K562 (cell line): ENCODE data around the gene MALRD1. TPM values are rescaled to one million over a fixed set of nuclear protein-coding genes. Genes with fewer than 3 reads are reported as not detected.

Source experiments
- ATAC-seq: fragments of 200-7000 bp; cut with Tn5 transposase; 3 replicates; pipeline ENCODE4 v1.9.1; 2020; ENCODE audit warnings: moderate library complexity
- BruUV-seq: library from RNA; stranded (reverse); fragments of 400-500 nt; replicated peaks from 2 replicates; lab custom pipeline; 2021; lab: Mats Ljungman, UMichigan
- CTCF ChIA-PET: fragments of 300-600 bp; formaldehyde crosslinking; extraction: SDS; loops from one replicate; lab custom pipeline; 2021; ENCODE audit warnings: low intra/inter-chr PET ratio; lab: Yijun Ruan, JAX
- POLR2A ChIA-PET: fragments of 300-600, 350-650 bp; sonication (Branson Sonifier 250); formaldehyde crosslinking; extraction: SDS; loops from one replicate; lab custom pipeline; 2021; ENCODE audit warnings: antibody characterized with exemption, inconsistent platforms; lab: Yijun Ruan, JAX
- DNase-seq, 4 experiments: peaks; one replicate each; pipeline versions ENCODE4 v3.0.0 to v3.0.0-alpha.2; 2011 to 2018; ENCODE audit warnings: low spot score in 3 of 4, mixed read lengths in 3 of 4; ENCODE audit errors: extremely low read depth in 1 of 4
- FAIRE-seq: peaks from 2 replicates; lab custom pipeline; 2011; peaks lifted over from hg19 to GRCh38; lab: Jason Lieb, UNC
- H2AFZ ChIP-seq: 2 replicates; pipeline ENCODE4 v1.6.0; 2011; ENCODE audit warnings: low read depth, low read length, control low read depth, inconsistent platforms
- H3K27ac ChIP-seq: fragments of 200-600 bp; 3 replicates; pipeline ENCODE4 v1.8.0; 2011; ENCODE audit warnings: low read depth, mild to moderate bottlenecking, control low read depth, inconsistent platforms, low read length, moderate library complexity, mixed read lengths; ENCODE audit errors: extremely low read depth
- H3K27me3 ChIP-seq, 2 experiments: fragments of 300-600 bp in 1 of 2; 2 replicates in 1 of 2; 3 replicates in 1 of 2; pipeline versions ENCODE4 v1.6.0 to v1.8.0; 2011; ENCODE audit warnings: inconsistent platforms in 2 of 2, low read length in 2 of 2, mild to moderate bottlenecking in 1 of 2, mixed read lengths in 1 of 2, moderate library complexity in 1 of 2; ENCODE audit not compliant: control insufficient read depth in 2 of 2, insufficient read depth in 2 of 2
- H3K36me3 ChIP-seq: fragments of 300-600 bp; 3 replicates; pipeline ENCODE4 v1.8.0; 2011; ENCODE audit warnings: mild to moderate bottlenecking, low read length, inconsistent platforms; ENCODE audit not compliant: control insufficient read depth, insufficient read depth
- H3K4me1 ChIP-seq, 2 experiments: fragments of 200-600 bp in 1 of 2; replicated peaks in 1 of 2; 2 replicates in 1 of 2; 3 replicates in 1 of 2; pipeline versions ENCODE4 v1.5.1 to v1.8.0; 2011; ENCODE audit warnings: inconsistent platforms in 2 of 2, low read length in 2 of 2, mild to moderate bottlenecking in 1 of 2, mixed read lengths in 1 of 2, moderate library complexity in 1 of 2; ENCODE audit not compliant: control insufficient read depth in 2 of 2, insufficient read depth in 2 of 2
- H3K4me2 ChIP-seq: 2 replicates; pipeline ENCODE4 v1.6.1; 2011; ENCODE audit warnings: low read length, control low read depth, inconsistent platforms, mixed read lengths; ENCODE audit not compliant: insufficient read depth
- H3K4me3 ChIP-seq: fragments of 200-600 bp; sonication (generic), shearing (Covaris generic); 2 replicates; pipeline ENCODE4 v1.5.1; 2016; ENCODE audit warnings: control low read depth, inconsistent platforms
- H3K79me2 ChIP-seq: fragments of 200-600 bp; 3 replicates; pipeline ENCODE4 v1.8.0; 2011; ENCODE audit warnings: low read length, inconsistent platforms; ENCODE audit not compliant: control insufficient read depth, insufficient read depth
- H3K9ac ChIP-seq, 2 experiments: 2 replicates each; pipeline versions ENCODE4 v1.6.0 to v1.6.1; 2011; ENCODE audit warnings: low read depth in 2 of 2, low read length in 2 of 2, control low read depth in 1 of 2, inconsistent platforms in 1 of 2, mild to moderate bottlenecking in 1 of 2, mixed read lengths in 1 of 2; ENCODE audit not compliant: insufficient read depth in 1 of 2
- H3K9me1 ChIP-seq: one replicate; pipeline ENCODE4 v1.6.0; 2011; ENCODE audit warnings: inconsistent platforms, mild to moderate bottlenecking, low read length, moderate library complexity; ENCODE audit not compliant: control insufficient read depth, insufficient read depth
- H3K9me3 ChIP-seq: replicated peaks from 2 replicates; pipeline ENCODE4 v1.5.1; 2011; ENCODE audit warnings: low read depth, low read length, inconsistent platforms; ENCODE audit not compliant: control insufficient read depth, insufficient read depth
- H4K20me1 ChIP-seq: replicated peaks from 2 replicates; pipeline ENCODE4 v1.6.1; 2011; ENCODE audit warnings: low read length, inconsistent platforms, mixed read lengths; ENCODE audit not compliant: control insufficient read depth, insufficient read depth
- ARID4B ChIP-seq: sonication (generic); formaldehyde crosslinking; IDR thresholded peaks from 2 replicates; pipeline ENCODE4 v1.8.0; 2022; ENCODE audit warnings: mild to moderate bottlenecking, missing genetic modification reagents
- CGGBP1 ChIP-seq: fragments of 250-450 bp; sonication (Bioruptor Pico); IDR thresholded peaks from 2 replicates; pipeline ENCODE4 v1.9.0; 2021; ENCODE audit warnings: mild to moderate bottlenecking
- HLTF ChIP-seq: fragments of 450-650 bp; IDR thresholded peaks from 2 replicates; pipeline ENCODE4 v1.6.1; 2016
- KLF10 ChIP-seq: fragments of 250-450 bp; sonication (Bioruptor Pico); IDR thresholded peaks from 2 replicates; pipeline ENCODE4 v1.6.1; 2021; ENCODE audit warnings: matching md5 sums
- LARP7 ChIP-seq: fragments of 450-650 bp; IDR thresholded peaks from 2 replicates; pipeline ENCODE4 v1.6.1; 2016
- SNAPC5 ChIP-seq: fragments of 250-450 bp; sonication (Bioruptor Pico); IDR thresholded peaks from 2 replicates; pipeline ENCODE4 v1.8.0; 2021; ENCODE audit warnings: moderate library complexity, mild to moderate bottlenecking, inconsistent platforms
- SRSF3 ChIP-seq: fragments of 200-400 bp; formaldehyde crosslinking; IDR thresholded peaks from 2 replicates; pipeline ENCODE4 v1.6.1; 2016; ENCODE audit warnings: mild to moderate bottlenecking, low read length, moderate library complexity; ENCODE audit not compliant: insufficient read depth
- ZBTB9 ChIP-seq: fragments of 450-650 bp; formaldehyde crosslinking; IDR thresholded peaks from 2 replicates; pipeline ENCODE4 v1.4.0; 2020; ENCODE audit warnings: mild to moderate bottlenecking, moderate library complexity
- WGBS: fragments of 100-300 bp; shearing (Covaris generic); methylation state at CpG from one replicate; pipeline ENCODE4 v1.1.6; 2016; ENCODE audit warnings: low coverage, mixed read lengths; ENCODE audit not compliant: insufficient coverage; ENCODE audit errors: missing lambda C conversion rate; 5-methylcytosine and 5-hydroxymethylcytosine counted together
- in situ Hi-C: fragments of 300-500 bp; cut with MboI; formaldehyde crosslinking; loops from 4 replicates; pipeline ENCODE4 v1.15.0; 2018; ENCODE audit warnings: inconsistent platforms, mixed read lengths
- intact Hi-C: fragments of 100-400 bp; cut with micrococcal nuclease; formaldehyde crosslinking; loops from 2 replicates; pipeline ENCODE4 v1.14.2; 2022
- polyA plus RNA-seq, 8 experiments: library from polyadenylated mRNA; depleted of rRNA in 4 of 8; stranded (reverse) in 5 of 8; unstranded in 3 of 8; fragments of >200 nt; fragmentation: Nextera tagmentation in 2 of 8; fragmentation: Illumina TruSeq in 1 of 8; extraction: Ambion mirVana in 2 of 8; extraction: Trizol in 1 of 8; gene quantifications; 2 replicates each; pipeline versions ENCODE4 v1.2.1 to v1.2.3, GENCODE V29; 2011 to 2014; ENCODE audit warnings: inconsistent platforms in 1 of 8, missing spikeins in 1 of 8
- total RNA-seq, 7 experiments: library from RNA; depleted of rRNA in 6 of 7; stranded (reverse); fragments of >200 nt in 6 of 7; fragmentation: Illumina TruSeq in 2 of 7; extraction: Trizol in 2 of 7; gene quantifications; 2 replicates each; pipeline versions ENCODE4 v1.2.1 to v1.2.3, GENCODE V29; 2011 to 2021; ENCODE audit warnings: low replicate concordance in 1 of 7

MALRD1 gene
- total and polyA plus RNA-seq, 9 of the 15 experiments (the other 6 are each of a cell fraction or from before 2014, with no cell fraction given): not detected

GRCh38 chr10:19518632-19519031 lies 470.0 kb downstream of the MALRD1 start:
- Histone ChIP-seq H3K4me2 (no peak overlapping the region), H4K20me1 (no peaks in the 10 kb centered on the region), H3K36me3 (no peaks in the 10 kb centered on the region), H3K9ac (no peak overlapping the region)
- DNase-seq (no peak), FAIRE-seq (no peak)
- WGBS: 0% methylated on average over 1 of the region's 1 CpG
- POLR2A ChIA-PET: no interaction called here
- TF ChIP-seq ZBTB9 (no peak), LARP7 (no peak)
- TF ChIP-seq, all 486 proteins: peak for 0
- Histone ChIP-seq H2AFZ (no peak overlapping the region), H3K4me3 (no peak overlapping the region), H3K9me3 (0 out of 2 replicates have a peak, but pooled peaks cover 2% of the 10 kb centered on the region), H3K4me1 (no peaks in the 10 kb centered on the region), H3K27me3 (no peaks in the 10 kb centered on the region), H3K27ac (no peak overlapping the region), H3K79me2 (no peaks in the 10 kb centered on the region), H3K9me1 (no peaks in the 10 kb centered on the region)
- CTCF ChIA-PET: no interaction called here
- BruUV-seq: no TSS peak
- intact Hi-C loops: no loop called here
- in situ Hi-C loops: no loop called here
- no peak for ATAC-seq

- TF ChIP-seq ARID4B (CRISPR knock-in tag) (no peak), SRSF3 (no peak), HLTF (no peak), CGGBP1 (CRISPR knock-in tag) (no peak), SNAPC5 (CRISPR knock-in tag) (no peak), KLF10 (CRISPR knock-in tag) (no peak)
- ChIA-PET POLR2A (no interaction called here), CTCF (no interaction called here)
- H3K9ac ChIP-seq: no peak overlapping the region
- no peak overlapping the region for H3K4me2 ChIP-seq
- in situ Hi-C loops (no loop called here), intact Hi-C loops (no loop called here)
- no peak overlapping the region for H3K4me3 ChIP-seq
- no peak overlapping the region for H2AFZ ChIP-seq
- no peak for DNase-seq
- no peak for FAIRE-seq
- no peaks in the 10 kb centered on the region for H4K20me1 ChIP-seq
- H3K79me2 ChIP-seq: no peaks in the 10 kb centered on the region
- BruUV-seq: no TSS peak
- WGBS: 0% methylated on average over 3 of the region's 3 CpGs
- no peaks in the 10 kb centered on the region for H3K9me1 ChIP-seq
- no peaks in the 10 kb centered on the region for H3K4me1 ChIP-seq
- no peaks in the 10 kb centered on the region for H3K9me3 ChIP-seq
- no peaks in the 10 kb centered on the region for H3K36me3 ChIP-seq
- no peak for ATAC-seq
- H3K27me3 ChIP-seq: no peaks in the 10 kb centered on the region
- H3K27ac ChIP-seq: no peak overlapping the region
Measured at GRCh38 chr10:19531324-19531723, 482.7 kb downstream of the MALRD1 start.
